GM18517 (cell line): ENCODE measurements around the gene SCG2.

Experiments
- ATAC-seq: cut with Tn5 transposase; IDR thresholded peaks from one replicate; pipeline ENCODE4 v1.9.1; 2021; ENCODE audit warnings: mild to moderate bottlenecking, moderate library complexity; ENCODE audit not compliant: unreplicated experiment

SCG2 gene

GRCh38 chr2:223582001-223582400 lies 20.2 kb downstream of the SCG2 start:
- no peak for ATAC-seq

DNA sequence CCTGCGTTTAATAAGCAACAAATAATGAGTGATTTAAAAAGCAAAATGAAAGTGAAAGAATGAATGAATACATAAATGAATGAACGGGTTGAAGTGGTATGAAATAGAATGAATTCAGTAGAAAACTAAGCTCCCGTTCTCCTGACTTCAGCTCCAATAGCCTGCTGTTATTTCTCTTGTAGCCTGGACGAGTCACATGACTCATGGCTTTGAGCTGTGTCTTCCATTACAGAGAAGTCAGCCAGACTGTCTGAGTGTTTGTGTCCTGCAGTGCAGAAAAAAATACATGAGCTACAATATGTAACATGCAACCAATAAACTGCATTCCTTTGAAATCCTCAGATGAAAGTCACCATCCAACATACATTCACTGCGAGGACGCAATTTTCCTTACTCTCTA lies 21.2 kb downstream of the SCG2 start:
- no peak for ATAC-seq

DNA sequence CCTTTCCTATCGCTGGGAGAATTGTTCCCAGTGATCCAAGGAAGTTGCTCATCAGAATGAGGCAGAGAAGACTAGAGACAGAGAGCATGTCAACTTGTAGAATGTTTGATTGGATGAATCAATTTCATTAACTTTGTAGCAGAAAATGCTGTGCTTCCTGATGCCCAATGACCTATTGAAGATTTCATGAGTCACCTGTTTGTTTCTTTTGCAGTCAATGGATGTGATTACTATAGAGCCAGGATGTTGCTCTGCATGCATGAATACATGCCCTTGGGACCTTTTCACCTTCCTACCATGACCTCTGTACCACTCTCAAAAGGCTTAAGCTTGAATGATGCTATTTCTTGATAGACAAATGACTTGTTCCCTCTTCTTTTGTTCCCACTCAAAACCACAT lies 23.3 kb downstream of the SCG2 start:
- no peak for ATAC-seq

- no peak for ATAC-seq
Observed at GRCh38 chr2:223576873-223577272, 25.3 kb downstream of the SCG2 start.

DNA sequence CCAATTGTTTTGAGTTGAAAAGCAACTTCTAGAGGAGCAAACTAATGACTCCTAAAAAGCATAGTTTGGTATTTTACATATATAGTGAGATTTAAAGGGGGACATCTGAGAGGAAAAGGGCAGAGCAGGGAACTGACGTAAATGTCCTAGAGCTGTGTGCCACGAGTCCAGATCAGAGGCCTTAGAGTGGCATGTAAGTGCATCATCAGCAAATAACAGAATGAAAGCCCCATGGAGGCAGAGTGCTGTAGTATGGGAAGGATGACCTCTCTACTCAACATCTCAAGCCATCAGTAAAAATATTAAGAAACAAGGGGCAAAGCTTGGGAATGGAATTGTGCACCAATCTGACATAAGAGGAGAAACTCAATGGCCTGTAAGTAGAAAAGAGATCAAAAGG lies 31.4 kb downstream of the SCG2 start:
- no peak for ATAC-seq

GRCh38 chr2:223566396-223566795 lies 35.8 kb downstream of the SCG2 start:
- ATAC-seq = no peak

DNA sequence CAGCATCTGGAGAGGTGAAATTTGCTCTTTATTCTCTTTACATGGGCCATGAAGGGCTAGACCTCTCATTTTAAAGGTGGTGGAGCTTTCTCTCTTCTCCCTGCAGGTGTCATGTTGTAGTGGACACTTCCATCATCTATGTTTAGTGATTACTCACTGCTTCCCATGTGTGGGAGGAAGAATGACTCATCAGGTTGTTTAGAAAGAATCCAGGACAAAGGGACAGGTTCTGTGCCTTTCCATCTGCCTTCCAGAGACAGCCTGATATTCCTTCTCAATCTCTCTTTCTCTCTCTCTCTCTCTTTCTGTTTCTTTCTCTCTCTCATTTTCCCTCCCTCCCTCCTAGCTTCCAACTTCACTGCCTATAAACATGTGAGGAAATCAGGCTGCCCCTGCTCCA lies 38.7 kb downstream of the SCG2 start:
- ATAC-seq = no peak

DNA sequence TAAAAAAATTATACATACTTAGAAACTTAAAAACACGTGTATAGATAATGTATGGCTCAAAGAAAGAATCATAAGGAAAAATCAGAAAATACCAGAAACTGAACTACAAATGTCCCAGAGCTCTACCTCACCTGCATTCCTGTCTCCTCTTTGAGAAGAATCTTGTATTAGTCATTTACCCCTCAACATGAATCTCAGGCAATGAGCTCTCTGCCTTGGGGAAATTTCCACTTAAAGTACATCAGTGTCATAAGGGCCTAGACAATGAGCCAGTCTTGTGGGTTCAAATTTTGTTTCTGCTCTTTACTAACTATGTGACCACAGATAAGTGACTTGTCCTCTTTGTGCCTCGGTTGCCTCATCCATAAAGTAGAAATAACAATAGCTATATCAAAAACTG lies 40.1 kb downstream of the SCG2 start:
- no peak for ATAC-seq

DNA sequence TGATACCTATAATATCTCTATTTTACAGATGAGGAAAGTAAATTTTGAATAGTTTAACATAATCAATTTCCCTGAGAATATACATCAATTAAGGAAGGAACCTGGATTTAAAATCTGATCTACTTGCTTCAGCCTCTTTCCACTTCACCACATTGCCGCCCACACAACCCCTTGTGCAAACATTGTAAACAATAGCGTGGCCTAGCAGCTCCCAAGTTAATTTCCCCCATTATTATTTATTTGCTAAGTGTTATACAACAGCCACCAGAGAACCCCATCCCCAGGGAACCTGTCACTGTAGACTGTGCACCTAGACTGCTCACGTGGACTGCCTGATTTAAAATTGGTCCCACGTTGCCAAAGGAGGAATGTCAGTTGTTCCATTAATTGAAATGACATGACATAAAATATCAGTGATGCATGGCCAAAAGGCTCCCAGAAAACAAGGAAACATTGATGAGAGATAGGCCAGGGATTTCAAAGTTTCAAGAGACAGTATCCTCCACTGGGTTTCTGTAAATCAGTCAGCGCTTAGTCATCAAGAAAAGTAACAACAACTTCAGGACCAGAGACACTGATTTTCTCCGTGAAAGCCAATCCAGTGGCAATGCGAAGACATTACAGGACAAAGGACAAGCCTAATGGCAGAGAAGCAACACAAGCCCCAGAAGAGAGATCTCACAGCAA lies 41.3 kb downstream of the SCG2 start:
- ATAC-seq = no peak

- ATAC-seq = no peak
Observed at GRCh38 chr2:223558970-223559369, 43.2 kb downstream of the SCG2 start.

GRCh38 chr2:223554923-223555322 lies 47.2 kb downstream of the SCG2 start:
- ATAC-seq = no peak

DNA sequence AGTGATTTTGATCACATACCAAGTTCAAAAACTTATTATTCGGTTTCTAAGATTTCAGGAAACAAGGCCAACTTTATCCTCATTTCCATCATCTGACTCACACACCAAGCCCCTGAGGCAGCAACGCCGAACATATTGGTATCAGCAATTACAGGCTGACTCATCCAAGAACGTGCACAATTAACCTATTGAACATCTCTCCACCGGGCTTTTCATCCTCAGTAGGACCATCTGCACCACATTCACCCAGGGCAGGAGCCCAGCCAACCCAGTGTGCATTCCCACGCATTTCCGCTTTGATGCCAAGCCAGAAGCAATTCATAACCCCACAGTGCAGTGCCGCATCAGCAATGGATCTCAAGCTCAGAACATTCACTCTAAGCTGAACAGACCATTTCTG lies 52.9 kb downstream of the SCG2 start:
- no peak for ATAC-seq

DNA sequence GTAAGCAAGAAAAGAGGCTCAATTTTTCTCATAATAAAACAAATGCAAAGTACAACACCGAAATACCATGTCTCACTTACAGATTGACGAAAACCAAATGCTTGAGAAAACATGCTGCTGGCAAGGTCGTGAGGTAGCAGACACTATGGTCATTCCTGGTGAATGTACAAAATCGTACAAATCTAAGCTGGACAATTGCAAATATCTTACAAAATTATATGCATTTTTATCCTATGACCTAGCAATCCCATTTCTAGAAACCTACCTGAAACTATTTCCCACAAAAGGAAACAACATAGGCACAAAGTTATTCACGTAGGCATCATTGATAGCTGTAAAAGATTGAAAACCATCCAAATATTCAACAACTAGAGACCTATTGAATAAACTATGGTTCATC lies 54.0 kb downstream of the SCG2 start:
- no peak for ATAC-seq
